Chondrocyte (in vitro differentiated cells): Measurements from ENCODE around the gene COLEC12. TPM values are rescaled to one million over a fixed set of nuclear protein-coding genes. Genes with fewer than 3 reads are reported as not detected.
"Not testable (repeated sequence)": the region's sequence is repeated elsewhere in the genome, so short reads cannot be mapped to it uniquely, and the experiment has no call there.

Experiments used
- DNase-seq: peaks from one replicate; pipeline ENCODE4 v3.0.0; 2021; ENCODE audit warnings: mixed read lengths, low spot score
- H3K27ac Mint-ChIP-seq: one replicate; pipeline ENCODE4 v1.8.0; 2021; ENCODE audit warnings: mild to moderate bottlenecking, moderate library complexity, mixed read lengths; ENCODE audit not compliant: unreplicated experiment
- H3K27me3 Mint-ChIP-seq: 2 replicates; pipeline ENCODE4 v1.8.0; 2021; ENCODE audit warnings: low read depth, mixed read lengths
- H3K36me3 Mint-ChIP-seq: 2 replicates; pipeline ENCODE4 v1.8.0; 2021; ENCODE audit warnings: low read depth, mixed read lengths
- H3K4me1 Mint-ChIP-seq: 2 replicates; pipeline ENCODE4 v1.8.0; 2021; ENCODE audit warnings: low read depth, mild to moderate bottlenecking, mixed read lengths
- H3K4me3 Mint-ChIP-seq: one replicate; pipeline ENCODE4 v1.8.0; 2021; ENCODE audit warnings: mild to moderate bottlenecking, moderate library complexity, mixed read lengths; ENCODE audit not compliant: unreplicated experiment
- H3K9me3 Mint-ChIP-seq: 2 replicates; pipeline ENCODE4 v1.8.0; 2021; ENCODE audit warnings: low read depth, mixed read lengths
- total RNA-seq: library from RNA; stranded (reverse); gene quantifications from 3 replicates; pipeline ENCODE4 v1.2.1, GENCODE V29; 2021
- TF ChIP-seq, protein P1 (sequence below): fragments of 200-600 bp; sonication (generic); IDR thresholded peaks from 2 replicates; pipeline ENCODE4 v1.5.0; 2021; ENCODE audit warnings: antibody characterized with exemption, mild to moderate bottlenecking, moderate library complexity

Gene COLEC12
- total RNA-seq, 1 donor from 2014 or later: 2.1 TPM

DNA sequence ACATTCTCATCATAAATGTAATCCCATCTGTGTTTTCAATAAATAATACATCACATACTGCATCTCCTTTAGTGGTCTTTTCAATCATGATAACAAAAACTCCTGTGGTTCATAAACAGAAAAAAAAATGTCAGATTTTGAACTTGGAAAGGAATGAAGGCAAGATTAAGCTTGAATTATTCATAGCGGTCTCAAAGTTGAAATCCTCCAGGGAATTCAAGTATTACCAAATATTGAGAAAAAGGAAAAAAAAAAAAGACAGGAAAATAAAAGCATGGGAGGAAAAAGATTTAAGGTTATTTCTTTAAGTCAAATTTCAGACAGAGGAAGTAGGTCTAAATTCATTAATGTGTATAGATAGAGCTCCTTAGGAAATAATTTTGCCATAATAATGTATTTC is 92.1 kb downstream of the COLEC12 start:
- TF ChIP-seq, protein P1, sequence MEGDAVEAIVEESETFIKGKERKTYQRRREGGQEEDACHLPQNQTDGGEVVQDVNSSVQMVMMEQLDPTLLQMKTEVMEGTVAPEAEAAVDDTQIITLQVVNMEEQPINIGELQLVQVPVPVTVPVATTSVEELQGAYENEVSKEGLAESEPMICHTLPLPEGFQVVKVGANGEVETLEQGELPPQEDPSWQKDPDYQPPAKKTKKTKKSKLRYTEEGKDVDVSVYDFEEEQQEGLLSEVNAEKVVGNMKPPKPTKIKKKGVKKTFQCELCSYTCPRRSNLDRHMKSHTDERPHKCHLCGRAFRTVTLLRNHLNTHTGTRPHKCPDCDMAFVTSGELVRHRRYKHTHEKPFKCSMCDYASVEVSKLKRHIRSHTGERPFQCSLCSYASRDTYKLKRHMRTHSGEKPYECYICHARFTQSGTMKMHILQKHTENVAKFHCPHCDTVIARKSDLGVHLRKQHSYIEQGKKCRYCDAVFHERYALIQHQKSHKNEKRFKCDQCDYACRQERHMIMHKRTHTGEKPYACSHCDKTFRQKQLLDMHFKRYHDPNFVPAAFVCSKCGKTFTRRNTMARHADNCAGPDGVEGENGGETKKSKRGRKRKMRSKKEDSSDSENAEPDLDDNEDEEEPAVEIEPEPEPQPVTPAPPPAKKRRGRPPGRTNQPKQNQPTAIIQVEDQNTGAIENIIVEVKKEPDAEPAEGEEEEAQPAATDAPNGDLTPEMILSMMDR: no peak
- DNase-seq: no peak
- Mint-ChIP-seq H3K4me3 (no peak overlapping the region), H3K4me1 (peaks cover 9% of the 10 kb centered on the region), H3K9me3 (peaks cover 20% of the 10 kb centered on the region), H3K36me3 (peaks cover 4% of the 10 kb centered on the region), H3K27me3 (no peaks in the 10 kb centered on the region), H3K27ac (no peak overlapping the region)

DNA sequence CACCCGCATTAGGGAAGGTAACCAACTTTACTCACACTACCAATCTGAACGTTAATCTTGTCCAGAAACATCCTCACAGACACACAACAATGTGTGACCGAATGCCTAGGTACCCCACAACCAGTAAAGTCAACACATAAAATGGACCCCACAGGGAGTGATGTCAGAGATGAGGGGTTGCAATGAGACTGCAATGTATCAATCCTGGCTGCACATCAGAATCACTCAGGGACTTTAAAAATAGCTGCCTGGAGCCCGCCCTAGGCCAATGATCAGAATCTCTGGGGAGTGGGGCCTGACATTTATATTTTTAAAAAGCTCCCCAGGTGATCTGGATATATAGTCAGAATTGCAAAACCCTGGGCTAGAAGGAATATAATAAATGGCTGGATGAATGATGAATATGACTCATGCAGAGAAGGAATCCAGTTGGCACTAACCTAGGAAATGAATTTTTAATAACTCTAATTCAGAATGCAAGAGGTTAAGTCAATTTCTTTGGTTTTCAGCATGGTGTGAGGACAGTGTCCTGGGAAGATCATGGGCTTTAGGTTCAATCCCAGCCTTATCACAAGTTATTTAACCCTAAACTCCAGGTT is 92.8 kb downstream of the COLEC12 start:
- peaks cover 4% of the 10 kb centered on the region for H3K36me3 Mint-ChIP-seq
- H3K9me3 Mint-ChIP-seq: peaks cover 20% of the 10 kb centered on the region
- H3K4me1 Mint-ChIP-seq: peaks cover 9% of the 10 kb centered on the region
- no peak for DNase-seq
- H3K4me3 Mint-ChIP-seq: no peak overlapping the region
- no peaks in the 10 kb centered on the region for H3K27me3 Mint-ChIP-seq
- no peak overlapping the region for H3K27ac Mint-ChIP-seq
- TF ChIP-seq, protein P1: no peak

DNA sequence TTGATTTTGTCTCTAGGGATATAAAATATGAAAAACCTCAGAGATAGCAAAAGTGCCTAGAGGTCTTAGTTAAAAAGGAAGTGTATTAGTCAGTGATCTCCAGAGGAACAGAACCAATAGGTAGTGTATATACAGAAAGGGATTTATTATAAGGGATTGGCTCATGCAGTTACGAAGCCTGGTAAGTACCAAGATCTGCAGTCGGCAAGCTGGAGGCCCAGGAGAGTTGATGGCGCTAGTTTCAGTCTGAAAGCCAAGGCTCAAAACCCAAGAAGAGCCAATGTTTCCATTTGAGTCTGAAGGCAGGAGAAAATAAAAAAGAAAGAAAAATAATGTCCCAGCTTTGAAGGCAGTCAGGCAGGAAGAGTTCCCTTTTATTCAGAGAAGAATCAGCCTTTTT is 93.3 kb downstream of the COLEC12 start:
- Mint-ChIP-seq H3K27me3 (no peaks in the 10 kb centered on the region), H3K4me1 (peaks cover 9% of the 10 kb centered on the region), H3K36me3 (peaks cover 4% of the 10 kb centered on the region), H3K4me3 (no peak overlapping the region), H3K9me3 (peaks cover 20% of the 10 kb centered on the region), H3K27ac (no peak overlapping the region)
- no peak for DNase-seq
- TF ChIP-seq, protein P1: no peak

DNA sequence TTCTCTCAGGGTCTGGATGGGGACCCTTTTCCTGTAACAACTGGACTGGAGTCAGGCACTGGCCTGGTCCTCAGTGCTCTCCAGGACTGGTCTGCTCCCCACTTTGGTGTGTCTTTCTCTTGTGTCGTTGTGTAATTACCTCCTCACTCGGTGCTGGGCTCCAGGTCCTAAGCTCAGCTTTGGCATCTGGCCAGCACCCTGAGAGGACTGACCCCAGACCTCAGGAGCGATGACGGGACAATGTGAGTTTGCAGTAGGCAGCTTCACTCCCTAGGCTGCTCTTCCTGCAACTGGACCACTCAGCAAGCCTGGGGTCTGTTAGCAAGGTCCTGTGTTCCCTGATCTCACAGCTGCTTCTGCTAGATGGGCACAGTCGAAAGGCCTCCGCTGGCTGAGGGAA is 93.8 kb downstream of the COLEC12 start:
- H3K4me3 Mint-ChIP-seq: no peak overlapping the region
- no peaks in the 10 kb centered on the region for H3K27me3 Mint-ChIP-seq
- peaks cover 9% of the 10 kb centered on the region for H3K4me1 Mint-ChIP-seq
- no peak overlapping the region for H3K27ac Mint-ChIP-seq
- TF ChIP-seq, protein P1: no peak
- peaks cover 4% of the 10 kb centered on the region for H3K36me3 Mint-ChIP-seq
- peaks cover 15% of the 10 kb centered on the region for H3K9me3 Mint-ChIP-seq
- DNase-seq: no peak

DNA sequence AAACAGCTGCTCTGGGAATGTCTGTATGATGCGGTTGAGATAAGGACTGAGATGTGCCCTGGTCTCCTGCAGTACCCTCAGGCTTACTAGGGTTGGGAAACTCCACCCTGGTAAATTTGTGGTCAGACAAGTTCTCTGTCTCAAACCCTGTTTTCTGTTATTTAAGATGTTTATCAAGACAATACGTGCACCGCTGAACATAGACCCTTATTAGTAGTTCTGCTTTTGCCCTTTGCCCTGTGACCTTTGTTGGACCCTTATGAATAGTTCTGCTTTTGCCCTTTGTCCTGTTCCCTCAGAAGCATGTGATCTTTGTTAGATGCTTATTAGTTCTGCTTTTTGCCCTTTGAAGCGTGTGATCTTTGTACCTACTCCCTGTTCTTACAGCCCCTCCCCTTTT is 95.5 kb downstream of the COLEC12 start:
- H3K27me3 Mint-ChIP-seq, H3K4me3 Mint-ChIP-seq: not testable (repeated sequence)

DNA sequence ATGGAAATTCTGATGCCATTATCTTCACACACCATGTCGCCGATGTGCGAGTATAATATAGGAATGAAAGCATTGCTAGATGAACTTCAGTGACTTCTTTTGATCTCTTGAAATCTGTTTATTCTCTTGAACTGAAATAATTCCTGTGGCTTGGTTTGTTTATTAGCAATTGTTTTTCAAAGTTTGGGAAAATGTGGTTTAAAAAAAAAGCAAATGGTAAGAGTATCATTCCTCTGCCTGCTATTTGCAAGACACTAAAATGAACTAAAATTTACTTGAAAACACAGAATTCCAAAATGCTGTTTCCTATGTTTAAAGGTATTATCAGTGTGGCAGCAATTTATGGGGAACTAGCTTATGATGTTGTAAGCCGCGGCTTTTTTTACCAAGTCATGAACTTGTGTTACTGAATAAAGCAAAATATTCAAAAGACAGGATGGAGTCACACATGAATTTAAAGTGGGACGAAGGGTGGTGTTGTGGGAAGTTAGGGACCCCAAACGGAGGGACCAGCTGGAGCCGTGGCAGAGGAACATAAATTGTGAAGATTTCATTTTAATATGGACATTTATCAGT is 96.4 kb downstream of the COLEC12 start:
- Mint-ChIP-seq H3K36me3 (peaks cover 4% of the 10 kb centered on the region), H3K4me1 (peaks cover 9% of the 10 kb centered on the region), H3K9me3 (peaks cover 13% of the 10 kb centered on the region), H3K27ac (no peak overlapping the region), H3K27me3 (no peaks in the 10 kb centered on the region), H3K4me3 (no peak overlapping the region)
- DNase-seq: no peak
- TF ChIP-seq, protein P1: no peak

More for the DNA sequence above, 95.5 kb downstream of the COLEC12 start:
- not testable (repeated sequence) for DNase-seq, H3K27ac Mint-ChIP-seq, H3K4me1 Mint-ChIP-seq, H3K36me3 Mint-ChIP-seq
- H3K9me3 Mint-ChIP-seq: peaks cover 13% of the 10 kb centered on the region
